ENCODE results near the gene STK11IP.
"Not testable (repeated sequence)": the region's sequence is repeated elsewhere in the genome, so short reads cannot be mapped to it uniquely, and the experiment has no call there.

STK11IP gene

DNA sequence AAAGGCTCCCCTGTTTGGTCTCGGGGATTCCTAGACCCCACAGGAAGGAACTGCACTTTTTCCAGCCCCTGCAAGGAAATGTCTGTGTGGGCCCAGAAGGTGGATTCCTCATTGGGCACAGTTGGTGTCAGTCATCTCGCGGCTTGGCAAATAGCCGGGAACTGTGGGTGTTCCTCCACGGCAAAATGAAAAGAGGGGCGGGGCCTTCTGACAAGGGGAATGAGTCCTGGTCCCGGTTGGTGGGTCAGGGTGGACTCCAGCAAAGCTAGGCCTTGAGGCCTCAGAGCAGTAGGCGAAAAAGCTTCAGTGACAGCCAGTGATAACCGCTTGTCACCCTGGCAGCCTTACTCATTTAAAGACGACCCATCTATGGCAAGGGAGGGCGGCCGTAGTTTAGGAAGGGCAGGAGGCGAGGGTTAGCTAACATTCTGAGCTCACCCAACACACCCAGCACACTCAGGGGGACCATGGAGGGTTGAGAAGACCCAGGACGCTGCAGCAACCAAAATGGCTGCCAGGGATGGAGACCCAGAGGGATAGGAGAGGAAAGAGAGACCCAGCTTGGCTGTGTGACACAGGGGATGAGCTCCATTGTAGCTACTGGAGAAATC, 46.2 kb downstream of the STK11IP start:
- H3K4me2 ChIP-seq (ENCODE audit: low read length): no peak overlapping the region
- H3K9ac ChIP-seq (ENCODE audit: low read depth, low read length): no peak overlapping the region
- H3K4me1 ChIP-seq (ENCODE audit: control insufficient read depth, insufficient read depth, low read length): peaks cover 35% of the 10 kb centered on the region
- no peaks in the 10 kb centered on the region for H3K36me3 ChIP-seq (ENCODE audit: insufficient read depth, low read length)
- no peaks in the 10 kb centered on the region for H3K9me3 ChIP-seq (replicated peaks; ENCODE audit: low read length)
- no peak overlapping the region for H3K4me3 ChIP-seq (ENCODE audit: low read length)
- H3K27me3 ChIP-seq (ENCODE audit: control insufficient read depth, insufficient read depth, low read length): no peaks in the 10 kb centered on the region

DNA sequence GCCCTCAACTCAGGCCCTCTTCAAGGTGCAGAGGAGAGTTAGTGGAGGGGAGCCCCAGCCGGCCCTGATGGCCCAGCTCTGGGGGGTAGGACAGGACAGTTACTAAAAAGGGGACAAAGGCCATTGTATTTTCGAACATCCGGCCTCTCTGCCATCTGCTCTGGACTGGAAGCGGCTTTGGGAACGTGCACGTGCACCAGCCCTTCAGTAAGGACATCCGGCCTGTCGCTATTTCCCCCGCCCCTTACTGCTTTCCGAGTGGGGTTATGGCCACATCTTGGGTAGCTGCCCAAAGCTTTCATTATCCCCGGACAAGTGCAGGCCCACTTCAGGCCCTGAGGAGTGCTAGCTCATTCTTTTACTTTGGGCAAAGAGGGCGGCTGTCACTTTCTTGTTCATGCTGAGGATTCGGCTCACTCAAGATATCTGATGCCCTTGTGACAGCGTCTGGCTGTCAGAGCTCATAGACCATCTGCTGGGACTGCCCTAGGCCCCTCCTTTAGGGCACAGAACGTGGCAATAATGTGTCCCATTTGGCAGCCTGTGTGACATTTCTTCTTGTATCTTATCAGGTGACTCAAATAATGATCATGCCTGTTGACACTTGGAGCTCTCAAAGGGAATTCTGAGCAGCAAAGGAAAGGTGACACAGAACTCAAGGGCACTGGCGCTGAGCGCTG, 47.3 kb downstream of the STK11IP start:
- peak overlapping the region; percentile 45 for H3K4me2 ChIP-seq (ENCODE audit: low read length)
- peak overlapping the region; percentile 37 for H3K9ac ChIP-seq (ENCODE audit: low read depth, low read length)
- no peaks in the 10 kb centered on the region for H3K36me3 ChIP-seq (ENCODE audit: insufficient read depth, low read length)
- H3K4me3 ChIP-seq (ENCODE audit: low read length): peak overlapping the region; percentile 2
- peaks cover under 1% of the 10 kb centered on the region for H3K27me3 ChIP-seq (ENCODE audit: control insufficient read depth, insufficient read depth, low read length)
- H3K9me3 ChIP-seq (replicated peaks; ENCODE audit: low read length): no peaks in the 10 kb centered on the region
- H3K4me1 ChIP-seq (ENCODE audit: control insufficient read depth, insufficient read depth, low read length): peaks cover 35% of the 10 kb centered on the region

DNA sequence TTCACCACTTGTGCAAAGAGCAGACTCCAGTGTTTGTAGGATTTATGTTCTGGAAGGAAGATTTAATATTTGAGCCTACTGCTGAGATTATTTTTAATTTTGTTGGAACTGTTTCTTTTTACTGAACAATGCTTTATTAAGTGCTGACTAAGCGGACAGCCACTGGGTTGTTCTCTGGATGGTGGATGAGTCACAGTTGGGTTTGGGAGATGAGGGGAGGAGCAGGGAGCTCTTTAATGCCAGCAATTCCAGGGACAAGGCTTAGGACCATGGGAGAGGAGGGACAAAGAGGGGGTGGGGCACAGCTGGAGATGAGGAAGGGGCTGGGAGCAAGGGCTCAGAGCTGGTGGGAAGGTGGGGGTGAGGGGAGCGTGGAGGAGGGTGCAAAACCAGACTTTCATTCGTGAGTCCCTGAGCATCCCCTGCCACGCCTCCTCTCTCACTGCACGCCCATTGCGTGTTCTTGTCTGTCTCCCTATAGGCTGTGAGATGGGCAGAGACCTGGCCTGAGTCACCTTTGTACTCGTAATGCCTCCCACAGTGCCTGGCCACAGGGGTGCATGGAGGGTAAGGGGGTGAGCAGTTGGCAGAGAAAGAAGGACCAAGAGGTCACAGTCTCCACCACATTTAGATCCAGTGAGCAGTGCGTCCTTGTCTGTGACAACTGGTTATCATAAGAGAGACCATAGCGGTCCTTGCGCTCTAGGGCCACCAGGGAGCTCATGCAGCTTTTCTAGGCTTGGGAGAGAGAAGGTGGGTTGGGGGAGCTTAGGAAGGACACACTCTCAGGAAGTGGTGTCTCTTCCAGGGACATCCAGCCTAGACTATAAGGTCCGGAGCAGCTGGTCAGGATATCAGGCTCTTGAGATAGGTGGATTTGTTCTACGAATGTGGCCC, 48.2 kb downstream of the STK11IP start:
- peaks cover 35% of the 10 kb centered on the region for H3K4me1 ChIP-seq (ENCODE audit: control insufficient read depth, insufficient read depth, low read length)
- no peaks in the 10 kb centered on the region for H3K9me3 ChIP-seq (replicated peaks; ENCODE audit: low read length)
- H3K4me3 ChIP-seq (ENCODE audit: low read length): peak overlapping the region; percentile 2
- peak overlapping the region; percentile 37 for H3K9ac ChIP-seq (ENCODE audit: low read depth, low read length)
- peak overlapping the region; percentile 45 for H3K4me2 ChIP-seq (ENCODE audit: low read length)
- H3K27me3 ChIP-seq (ENCODE audit: control insufficient read depth, insufficient read depth, low read length): peaks cover 9% of the 10 kb centered on the region
- no peaks in the 10 kb centered on the region for H3K36me3 ChIP-seq (ENCODE audit: insufficient read depth, low read length)

DNA sequence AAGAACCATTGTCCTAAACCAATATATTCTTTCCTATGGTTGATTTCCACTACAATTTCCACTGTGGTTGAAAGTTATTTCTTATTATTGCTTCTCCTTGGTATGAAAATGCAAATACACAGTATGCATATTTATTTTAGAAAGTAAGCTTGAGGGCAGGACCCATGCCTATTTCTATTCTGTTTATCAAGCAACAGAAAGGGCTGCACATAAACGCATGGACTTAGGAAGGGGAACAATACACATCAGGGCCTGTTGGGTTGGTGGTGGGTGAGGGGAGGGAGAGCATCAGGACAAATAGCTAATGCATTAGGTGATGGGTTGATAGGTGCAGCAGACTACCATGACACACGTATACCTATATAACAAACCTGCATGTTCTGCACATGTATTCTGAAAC, 50.5 kb downstream of the STK11IP start:
- Histone ChIP-seq H3K9me3 (replicated peaks; ENCODE audit: low read length) (no peaks in the 10 kb centered on the region), H3K4me1 (ENCODE audit: control insufficient read depth, insufficient read depth, low read length) (peaks cover 26% of the 10 kb centered on the region), H3K27me3 (ENCODE audit: control insufficient read depth, insufficient read depth, low read length) (peaks cover 17% of the 10 kb centered on the region), H3K9ac (ENCODE audit: low read depth, low read length) (no peak overlapping the region), H3K4me3 (ENCODE audit: low read length) (no peak overlapping the region), H3K4me2 (ENCODE audit: low read length) (no peak overlapping the region), H3K36me3 (ENCODE audit: insufficient read depth, low read length) (no peaks in the 10 kb centered on the region)

DNA sequence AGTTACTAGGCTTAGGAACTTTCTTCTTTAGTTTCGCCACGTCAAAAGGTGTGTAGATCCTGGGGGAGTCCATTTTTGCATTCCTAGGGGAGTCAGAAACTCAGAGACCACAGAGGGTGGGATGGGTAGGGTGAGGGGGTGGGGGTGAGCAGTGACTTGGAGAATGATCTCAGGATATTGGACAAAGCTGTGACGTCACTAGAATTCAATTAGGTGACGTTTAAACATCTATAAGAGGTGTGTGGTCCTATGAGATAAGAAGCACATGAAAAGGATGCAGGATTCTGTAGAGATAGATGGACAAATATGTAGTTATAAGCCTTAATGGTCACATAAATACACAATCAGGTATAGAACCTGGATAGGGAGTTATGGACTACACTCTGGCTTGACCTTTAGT, 51.3 kb downstream of the STK11IP start:
- no peaks in the 10 kb centered on the region for H3K9me3 ChIP-seq (replicated peaks; ENCODE audit: low read length)
- peaks cover 23% of the 10 kb centered on the region for H3K4me1 ChIP-seq (ENCODE audit: control insufficient read depth, insufficient read depth, low read length)
- H3K9ac ChIP-seq (ENCODE audit: low read depth, low read length): no peak overlapping the region
- H3K4me2 ChIP-seq (ENCODE audit: low read length): no peak overlapping the region
- H3K4me3 ChIP-seq (ENCODE audit: low read length): no peak overlapping the region
- H3K27me3 ChIP-seq (ENCODE audit: control insufficient read depth, insufficient read depth, low read length): peaks cover 17% of the 10 kb centered on the region
- H3K36me3 ChIP-seq (ENCODE audit: insufficient read depth, low read length): no peaks in the 10 kb centered on the region

DNA sequence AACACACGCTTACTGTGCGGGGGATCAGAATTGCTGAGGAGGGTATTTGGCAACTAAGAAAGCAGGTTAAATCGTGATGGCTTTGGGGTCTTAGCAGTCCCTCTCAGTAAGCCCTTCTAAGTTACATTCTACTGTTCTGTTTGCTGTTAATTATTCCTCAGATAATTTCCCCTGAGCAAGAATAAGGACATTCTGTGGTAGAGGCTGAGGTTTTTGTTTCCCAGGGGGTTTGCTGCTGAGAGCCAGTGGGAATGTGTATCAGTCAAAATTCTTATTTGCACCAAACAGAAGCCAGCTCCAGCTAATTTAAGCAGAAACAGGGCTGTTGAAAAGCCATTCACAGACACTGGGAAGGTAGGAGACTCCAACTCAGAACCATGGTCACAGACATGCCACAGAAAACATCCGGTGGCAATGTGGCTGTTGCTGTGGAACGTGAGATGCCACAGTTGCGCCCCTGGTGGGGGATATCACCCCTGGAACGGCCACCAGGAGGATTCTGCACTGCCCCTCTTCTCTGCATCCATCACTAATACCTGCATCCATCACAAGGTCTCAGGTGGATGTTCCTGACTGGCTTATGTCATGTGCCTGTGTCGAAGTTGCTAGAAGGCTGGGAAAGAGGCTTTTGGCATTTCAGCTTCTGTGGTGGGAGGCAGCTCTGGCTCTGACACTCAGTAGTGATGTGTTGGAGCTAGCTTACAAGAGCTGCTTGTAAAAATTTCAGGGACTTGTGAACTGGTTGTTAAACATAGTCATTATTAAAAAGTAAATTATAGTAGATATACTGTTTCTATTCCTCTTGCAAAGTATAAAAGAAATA, 53.0 kb downstream of the STK11IP start:
- Histone ChIP-seq H3K4me1 (ENCODE audit: control insufficient read depth, insufficient read depth, low read length) (peaks cover 6% of the 10 kb centered on the region), H3K9me3 (replicated peaks; ENCODE audit: low read length) (no peaks in the 10 kb centered on the region), H3K4me3 (ENCODE audit: low read length) (no peak overlapping the region), H3K27me3 (ENCODE audit: control insufficient read depth, insufficient read depth, low read length) (peaks cover 17% of the 10 kb centered on the region), H3K36me3 (ENCODE audit: insufficient read depth, low read length) (no peaks in the 10 kb centered on the region), H3K4me2 (ENCODE audit: low read length) (no peak overlapping the region), H3K9ac (ENCODE audit: low read depth, low read length) (no peak overlapping the region)

DNA sequence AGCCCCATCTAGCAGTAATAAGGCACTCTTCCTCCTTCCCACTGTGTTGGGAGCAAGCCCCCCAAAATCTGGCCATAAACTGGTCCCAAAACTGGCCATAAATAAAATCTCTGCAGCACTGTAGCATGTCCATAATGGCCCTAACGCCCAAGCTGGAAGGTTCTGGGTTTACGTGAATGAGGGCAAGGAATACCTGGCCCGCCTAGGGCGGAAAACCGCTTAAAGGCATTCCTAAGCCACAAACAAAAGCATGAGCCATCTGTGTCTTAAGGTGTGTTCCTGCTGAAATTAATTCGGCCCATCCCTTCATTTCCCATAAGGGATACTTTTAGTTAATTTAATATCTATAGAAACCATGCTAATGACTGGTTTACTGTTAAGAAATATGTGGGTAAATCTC, 54.0 kb downstream of the STK11IP start:
- H3K4me1 ChIP-seq (ENCODE audit: control insufficient read depth, insufficient read depth, low read length); H3K4me2 ChIP-seq (ENCODE audit: low read length); H3K36me3 ChIP-seq (ENCODE audit: insufficient read depth, low read length); H3K9me3 ChIP-seq (replicated peaks; ENCODE audit: low read length); H3K4me3 ChIP-seq (ENCODE audit: low read length); H3K9ac ChIP-seq (ENCODE audit: low read depth, low read length): not testable (repeated sequence)
- H3K27me3 ChIP-seq (ENCODE audit: control insufficient read depth, insufficient read depth, low read length): peaks cover 17% of the 10 kb centered on the region

DNA sequence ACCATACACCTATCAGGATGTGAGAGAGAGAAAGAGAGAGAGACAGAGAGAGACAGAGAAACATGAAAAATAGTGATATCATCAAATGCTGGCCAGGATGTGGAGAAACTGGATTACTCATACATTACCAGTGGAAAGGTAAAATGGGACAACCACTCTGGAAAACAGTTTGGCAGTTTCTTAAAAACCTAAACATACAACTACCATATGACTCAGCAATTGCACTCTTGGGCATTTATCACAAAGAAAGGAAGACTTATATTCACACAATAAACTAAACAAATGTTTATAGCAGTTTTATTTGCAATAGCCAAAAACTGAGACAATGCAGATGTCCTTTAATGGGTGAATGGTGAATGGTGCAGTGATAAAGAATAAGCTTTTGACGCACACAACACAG, 58.9 kb downstream of the STK11IP start:
- Histone ChIP-seq H3K4me3 (ENCODE audit: low read length) (no peak overlapping the region), H3K4me2 (ENCODE audit: low read length) (no peak overlapping the region), H3K4me1 (ENCODE audit: control insufficient read depth, insufficient read depth, low read length) (peaks cover 4% of the 10 kb centered on the region), H3K27me3 (ENCODE audit: control insufficient read depth, insufficient read depth, low read length) (peaks cover 8% of the 10 kb centered on the region), H3K9ac (ENCODE audit: low read depth, low read length) (no peak overlapping the region), H3K9me3 (replicated peaks; ENCODE audit: low read length) (peaks cover 5% of the 10 kb centered on the region), H3K36me3 (ENCODE audit: insufficient read depth, low read length) (no peaks in the 10 kb centered on the region)

DNA sequence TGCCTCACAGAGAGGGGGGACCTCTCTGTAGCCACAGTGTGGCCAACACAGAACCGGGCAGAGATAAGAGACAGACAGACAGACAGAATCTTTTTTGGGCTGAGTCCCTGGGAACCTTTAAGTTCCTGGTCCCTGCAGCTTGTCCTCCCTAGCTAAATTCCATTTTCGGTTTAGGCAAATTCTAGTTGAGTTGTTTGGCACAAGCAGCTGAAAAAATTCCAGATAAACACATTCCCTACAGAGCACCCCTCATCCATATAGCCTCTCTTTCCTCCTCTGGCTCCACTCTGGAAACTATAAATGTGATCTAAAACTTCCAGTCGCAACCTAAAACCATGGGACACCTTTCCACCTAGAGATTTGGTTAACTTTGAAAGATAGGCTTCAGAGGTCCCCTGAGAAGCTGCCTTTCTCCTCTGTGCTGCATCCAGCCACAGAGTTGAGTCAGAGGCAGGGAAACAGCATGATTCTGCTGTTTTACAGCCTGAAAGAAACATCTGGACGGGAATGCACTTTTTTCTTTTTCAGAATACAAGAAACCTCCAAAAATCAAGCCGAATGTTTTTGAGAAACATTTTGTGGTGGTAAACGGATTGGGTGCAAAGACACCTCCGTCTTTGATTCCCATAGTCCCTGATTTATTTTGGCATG, 60.7 kb downstream of the STK11IP start:
- peaks cover 5% of the 10 kb centered on the region for H3K27me3 ChIP-seq (ENCODE audit: control insufficient read depth, insufficient read depth, low read length)
- peaks cover 5% of the 10 kb centered on the region for H3K9me3 ChIP-seq (replicated peaks; ENCODE audit: low read length)
- H3K36me3 ChIP-seq (ENCODE audit: insufficient read depth, low read length): no peaks in the 10 kb centered on the region
- H3K4me1 ChIP-seq (ENCODE audit: control insufficient read depth, insufficient read depth, low read length): peaks cover 4% of the 10 kb centered on the region
- H3K4me2 ChIP-seq (ENCODE audit: low read length): no peak overlapping the region
- H3K9ac ChIP-seq (ENCODE audit: low read depth, low read length): no peak overlapping the region
- no peak overlapping the region for H3K4me3 ChIP-seq (ENCODE audit: low read length)

DNA sequence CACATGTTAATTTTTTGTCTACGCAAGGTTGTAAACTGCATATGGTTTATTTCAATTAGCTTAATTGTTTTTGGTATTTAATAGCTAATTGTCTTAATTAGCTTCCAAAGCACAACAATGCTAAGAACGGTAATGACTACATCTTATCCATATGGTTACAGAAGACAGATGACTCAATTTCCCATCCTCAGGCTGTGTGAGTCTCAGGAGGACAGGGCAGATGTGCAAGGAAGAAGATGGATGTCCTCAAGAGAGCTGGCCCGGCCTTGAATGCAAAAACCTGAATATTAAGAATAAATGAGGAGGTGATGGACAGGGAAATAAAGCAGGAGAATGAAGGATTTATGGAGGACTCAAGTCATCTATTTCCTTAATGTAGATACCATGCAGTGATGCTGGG, 61.2 kb downstream of the STK11IP start:
- Histone ChIP-seq H3K36me3 (ENCODE audit: insufficient read depth, low read length) (no peaks in the 10 kb centered on the region), H3K4me3 (ENCODE audit: low read length) (no peak overlapping the region), H3K9ac (ENCODE audit: low read depth, low read length) (no peak overlapping the region), H3K4me2 (ENCODE audit: low read length) (no peak overlapping the region), H3K4me1 (ENCODE audit: control insufficient read depth, insufficient read depth, low read length) (peaks cover 4% of the 10 kb centered on the region), H3K27me3 (ENCODE audit: control insufficient read depth, insufficient read depth, low read length) (peaks cover 5% of the 10 kb centered on the region), H3K9me3 (replicated peaks; ENCODE audit: low read length) (peaks cover 5% of the 10 kb centered on the region)
